ENCODE data around the gene TRAPPC10. TPM values are rescaled to one million over a fixed set of nuclear protein-coding genes. Genes with fewer than 3 reads are reported as not detected.
A peak's percentile ranks its signal among the peaks of the same experiment; 100 is the strongest.
"Not testable (repeated sequence)": the region's sequence is repeated elsewhere in the genome, so short reads cannot be mapped to it uniquely, and the experiment has no call there.

Gene TRAPPC10
- total RNA-seq, 1 experiment from 2014 or later = 28.8 TPM

DNA sequence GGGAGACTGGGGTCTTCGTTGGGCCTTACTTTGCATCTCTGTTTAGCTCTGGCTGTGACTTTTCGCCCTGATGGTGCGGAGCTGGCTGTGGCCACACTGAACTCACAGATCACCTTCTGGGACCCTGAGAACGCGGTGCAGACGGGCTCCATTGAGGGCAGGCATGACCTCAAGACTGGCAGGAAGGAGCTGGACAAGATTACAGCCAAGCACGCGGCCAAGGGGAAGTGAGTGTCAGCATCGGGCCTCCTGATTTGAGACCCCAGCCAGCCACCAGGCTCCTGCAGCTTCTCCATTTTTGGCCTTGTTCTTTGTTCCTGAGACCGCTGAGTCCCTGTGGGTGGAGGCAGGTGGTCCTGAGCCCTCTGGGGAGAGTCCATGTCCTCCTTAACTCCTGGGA is 110.0 kb downstream of the TRAPPC10 start:
- H3K27ac Mint-ChIP-seq (ENCODE audit: unreplicated experiment); H3K4me1 Mint-ChIP-seq (ENCODE audit: low read depth, unreplicated experiment); H3K36me3 Mint-ChIP-seq (ENCODE audit: insufficient read depth, unreplicated experiment); H3K4me3 Mint-ChIP-seq (ENCODE audit: low read depth, unreplicated experiment); DNase-seq; BruUV-seq (replicated peaks); H3K9me3 Mint-ChIP-seq (ENCODE audit: low read depth, unreplicated experiment); H3K27me3 Mint-ChIP-seq (ENCODE audit: unreplicated experiment); intact Hi-C loops (cut with micrococcal nuclease; ENCODE audit: unreplicated experiment); CTCF ChIA-PET: not testable (repeated sequence)

DNA sequence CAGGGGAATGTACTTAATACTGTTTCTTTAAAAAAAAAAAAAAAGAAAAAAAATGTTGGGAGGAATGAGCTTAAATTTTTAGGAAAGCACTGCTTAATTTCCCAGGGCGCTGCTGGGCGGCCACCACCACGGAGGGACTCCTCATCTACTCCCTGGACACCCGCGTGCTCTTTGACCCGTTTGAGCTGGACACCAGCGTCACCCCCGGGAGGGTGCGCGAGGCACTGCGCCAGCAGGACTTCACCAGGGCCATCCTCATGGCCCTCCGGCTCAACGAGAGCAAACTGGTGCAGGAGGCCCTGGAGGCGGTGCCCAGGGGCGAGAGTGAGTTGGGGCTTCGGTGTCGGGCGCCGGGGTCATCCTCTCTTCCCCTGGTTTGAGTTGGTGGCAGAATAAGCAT is 115.7 kb downstream of the TRAPPC10 start:
- H3K9me3 Mint-ChIP-seq (ENCODE audit: low read depth, unreplicated experiment); BruUV-seq (replicated peaks); intact Hi-C loops (cut with micrococcal nuclease; ENCODE audit: unreplicated experiment); H3K4me3 Mint-ChIP-seq (ENCODE audit: low read depth, unreplicated experiment); H3K27me3 Mint-ChIP-seq (ENCODE audit: unreplicated experiment); CTCF ChIA-PET; DNase-seq; H3K4me1 Mint-ChIP-seq (ENCODE audit: low read depth, unreplicated experiment); H3K36me3 Mint-ChIP-seq (ENCODE audit: insufficient read depth, unreplicated experiment); H3K27ac Mint-ChIP-seq (ENCODE audit: unreplicated experiment): not testable (repeated sequence)

DNA sequence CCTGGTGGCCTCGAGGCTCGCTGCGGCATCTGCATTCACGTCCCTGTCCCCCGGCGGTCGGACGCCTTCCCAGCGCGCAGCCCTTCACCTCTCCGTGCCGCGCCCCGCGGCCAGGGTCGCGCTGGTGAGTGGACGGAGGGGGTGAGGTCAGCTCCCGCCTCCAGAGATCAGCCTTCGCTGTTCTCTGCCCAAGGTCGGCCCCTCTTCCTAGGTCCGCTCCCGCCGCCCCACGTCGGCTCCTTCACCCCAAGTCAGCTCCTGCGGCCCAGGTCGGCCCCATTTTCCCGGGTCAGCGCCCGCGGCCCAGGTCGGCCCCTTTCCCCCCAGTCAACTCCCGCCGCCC is 121.6 kb downstream of the TRAPPC10 start:
- TSS peak; percentile 77 for BruUV-seq (replicated peaks)
- CTCF ChIA-PET; H3K9me3 Mint-ChIP-seq (ENCODE audit: low read depth, unreplicated experiment); H3K36me3 Mint-ChIP-seq (ENCODE audit: insufficient read depth, unreplicated experiment); H3K27me3 Mint-ChIP-seq (ENCODE audit: unreplicated experiment); H3K27ac Mint-ChIP-seq (ENCODE audit: unreplicated experiment); H3K4me1 Mint-ChIP-seq (ENCODE audit: low read depth, unreplicated experiment); intact Hi-C loops (cut with micrococcal nuclease; ENCODE audit: unreplicated experiment); DNase-seq; H3K4me3 Mint-ChIP-seq (ENCODE audit: low read depth, unreplicated experiment): not testable (repeated sequence)

DNA sequence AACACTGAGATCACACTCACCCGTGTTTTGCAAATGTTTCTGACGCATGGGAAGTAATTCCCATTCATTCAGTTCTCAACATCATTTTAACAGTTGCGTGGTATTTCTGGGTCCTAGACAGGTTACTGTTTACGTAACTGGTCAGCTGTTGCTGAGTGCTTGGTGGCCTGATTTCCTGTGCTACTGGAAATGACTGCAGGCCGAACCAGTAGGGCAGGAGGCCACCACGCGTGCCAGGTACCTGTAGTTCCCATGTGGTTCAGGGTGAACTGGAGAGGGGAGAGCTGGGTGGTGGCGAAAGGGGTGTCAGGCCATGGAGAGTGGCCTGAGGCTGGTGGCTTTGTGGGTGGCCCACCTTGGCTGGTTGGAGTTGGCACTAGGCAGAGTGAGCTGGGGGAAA is 122.6 kb downstream of the TRAPPC10 start:
- H3K27me3 Mint-ChIP-seq (ENCODE audit: unreplicated experiment); BruUV-seq (replicated peaks); intact Hi-C loops (cut with micrococcal nuclease; ENCODE audit: unreplicated experiment); H3K36me3 Mint-ChIP-seq (ENCODE audit: insufficient read depth, unreplicated experiment); H3K9me3 Mint-ChIP-seq (ENCODE audit: low read depth, unreplicated experiment); DNase-seq; CTCF ChIA-PET; H3K27ac Mint-ChIP-seq (ENCODE audit: unreplicated experiment); H3K4me3 Mint-ChIP-seq (ENCODE audit: low read depth, unreplicated experiment); H3K4me1 Mint-ChIP-seq (ENCODE audit: low read depth, unreplicated experiment): not testable (repeated sequence)

DNA sequence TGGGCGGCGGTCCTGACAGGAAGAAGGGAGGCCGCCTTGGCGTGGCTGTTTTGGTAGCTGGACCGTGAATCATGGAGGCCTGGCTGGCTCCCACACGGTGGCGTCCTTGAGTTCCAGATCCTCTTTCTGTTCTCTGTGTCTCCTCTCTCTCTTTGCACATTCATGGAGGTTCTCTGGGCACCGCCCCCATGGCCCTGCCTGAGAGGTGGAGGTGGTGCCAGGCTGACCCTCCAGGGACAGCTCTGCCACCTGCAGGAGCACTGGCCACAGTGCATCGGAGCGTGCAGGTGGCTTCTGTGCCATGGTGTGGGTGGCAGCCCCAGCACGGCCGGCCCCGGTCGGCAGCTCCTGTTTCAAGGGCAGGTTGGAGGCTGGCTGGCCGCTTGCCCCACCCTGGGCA is 125.9 kb downstream of the TRAPPC10 start:
- H3K4me1 Mint-ChIP-seq (ENCODE audit: low read depth, unreplicated experiment); CTCF ChIA-PET; H3K4me3 Mint-ChIP-seq (ENCODE audit: low read depth, unreplicated experiment); intact Hi-C loops (cut with micrococcal nuclease; ENCODE audit: unreplicated experiment); H3K27me3 Mint-ChIP-seq (ENCODE audit: unreplicated experiment); H3K36me3 Mint-ChIP-seq (ENCODE audit: insufficient read depth, unreplicated experiment); H3K9me3 Mint-ChIP-seq (ENCODE audit: low read depth, unreplicated experiment); BruUV-seq (replicated peaks); H3K27ac Mint-ChIP-seq (ENCODE audit: unreplicated experiment): not testable (repeated sequence)
- DNase-seq = peak; percentile 33

DNA sequence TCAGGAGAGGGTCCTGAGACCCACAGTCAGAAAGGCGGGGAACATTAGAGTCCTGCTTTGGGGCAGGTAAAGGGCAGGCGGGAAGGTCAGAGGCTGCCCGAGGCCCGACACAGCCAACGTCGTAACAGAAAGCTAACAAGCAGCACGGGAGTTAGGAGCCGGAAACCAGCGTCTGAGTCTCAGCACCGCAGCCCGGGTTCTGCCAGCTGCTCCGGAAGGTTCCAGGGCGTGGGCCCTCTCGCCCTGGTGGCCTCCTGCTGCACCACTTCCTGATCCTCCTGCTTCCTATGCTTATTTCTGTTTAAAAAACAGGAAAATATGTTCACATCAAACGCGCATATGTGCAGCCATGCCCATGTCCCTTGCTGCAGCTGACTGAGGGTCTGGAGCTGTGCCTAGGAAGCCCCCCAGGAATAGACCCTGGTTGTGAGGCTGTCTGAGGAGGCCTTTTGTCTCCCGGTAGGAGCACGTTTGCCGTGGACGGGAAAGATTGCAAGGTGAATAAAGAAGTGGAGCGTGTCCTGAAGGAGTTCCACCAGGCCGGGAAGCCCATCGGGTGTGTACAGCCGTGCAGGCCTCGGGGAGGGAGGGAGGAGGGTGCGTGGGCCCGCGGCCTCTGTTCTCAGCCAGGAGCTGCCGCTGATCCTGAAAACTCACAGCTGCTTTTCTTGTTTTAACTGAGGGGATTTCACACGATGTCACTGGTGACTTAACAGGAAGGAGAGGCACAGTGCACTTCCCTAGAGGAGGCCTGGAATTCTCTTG is 127.9 kb downstream of the TRAPPC10 start:
- intact Hi-C loops (cut with micrococcal nuclease; ENCODE audit: unreplicated experiment); H3K27me3 Mint-ChIP-seq (ENCODE audit: unreplicated experiment); H3K36me3 Mint-ChIP-seq (ENCODE audit: insufficient read depth, unreplicated experiment); H3K4me3 Mint-ChIP-seq (ENCODE audit: low read depth, unreplicated experiment); H3K27ac Mint-ChIP-seq (ENCODE audit: unreplicated experiment); H3K4me1 Mint-ChIP-seq (ENCODE audit: low read depth, unreplicated experiment); CTCF ChIA-PET; H3K9me3 Mint-ChIP-seq (ENCODE audit: low read depth, unreplicated experiment); BruUV-seq (replicated peaks); DNase-seq: not testable (repeated sequence)

DNA sequence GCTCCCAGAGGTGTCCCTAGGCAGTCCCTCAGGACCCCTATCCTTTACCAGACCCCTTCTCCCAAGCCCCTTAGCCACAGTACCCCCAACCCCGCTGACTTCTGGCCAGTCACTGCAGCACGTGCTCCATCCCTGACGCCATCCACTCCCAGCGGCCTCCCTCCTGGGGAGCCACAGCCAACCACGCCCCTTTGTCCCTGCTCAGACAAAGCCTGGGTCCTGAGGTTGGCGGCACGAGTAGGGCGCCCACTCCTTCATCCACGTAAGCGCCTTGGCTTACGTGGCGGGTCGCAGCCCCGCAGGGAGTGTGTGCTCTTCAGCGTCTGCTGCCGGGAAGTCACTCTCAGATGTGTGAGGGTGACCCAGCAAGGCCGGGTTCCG is 128.4 kb downstream of the TRAPPC10 start:
- H3K4me1 Mint-ChIP-seq (ENCODE audit: low read depth, unreplicated experiment); CTCF ChIA-PET; H3K27ac Mint-ChIP-seq (ENCODE audit: unreplicated experiment); H3K9me3 Mint-ChIP-seq (ENCODE audit: low read depth, unreplicated experiment); intact Hi-C loops (cut with micrococcal nuclease; ENCODE audit: unreplicated experiment); H3K4me3 Mint-ChIP-seq (ENCODE audit: low read depth, unreplicated experiment); H3K36me3 Mint-ChIP-seq (ENCODE audit: insufficient read depth, unreplicated experiment); BruUV-seq (replicated peaks); DNase-seq; H3K27me3 Mint-ChIP-seq (ENCODE audit: unreplicated experiment): not testable (repeated sequence)

DNA sequence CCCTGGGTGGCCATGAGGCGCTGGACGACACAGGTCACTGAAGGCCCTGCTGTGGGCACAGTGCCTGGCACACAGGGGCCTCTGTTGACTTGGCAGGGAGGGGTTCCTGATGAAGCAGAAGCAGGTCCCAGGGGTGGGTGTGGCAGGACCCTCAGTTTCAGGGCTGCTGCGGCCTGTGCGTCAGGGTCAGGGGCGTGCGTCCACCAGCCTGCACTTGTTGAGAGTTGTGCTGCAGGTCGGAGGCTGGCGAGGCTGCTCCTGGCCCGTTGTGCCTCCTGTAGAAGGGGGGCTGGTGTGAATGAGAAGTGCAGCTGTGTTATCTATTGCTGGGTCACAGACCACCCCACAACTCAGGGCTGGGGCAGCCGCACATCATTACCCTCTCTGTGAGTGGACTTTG is 130.4 kb downstream of the TRAPPC10 start:
- H3K27ac Mint-ChIP-seq (ENCODE audit: unreplicated experiment); CTCF ChIA-PET; H3K4me1 Mint-ChIP-seq (ENCODE audit: low read depth, unreplicated experiment); intact Hi-C loops (cut with micrococcal nuclease; ENCODE audit: unreplicated experiment); DNase-seq; H3K27me3 Mint-ChIP-seq (ENCODE audit: unreplicated experiment); H3K9me3 Mint-ChIP-seq (ENCODE audit: low read depth, unreplicated experiment); H3K36me3 Mint-ChIP-seq (ENCODE audit: insufficient read depth, unreplicated experiment); BruUV-seq (replicated peaks); H3K4me3 Mint-ChIP-seq (ENCODE audit: low read depth, unreplicated experiment): not testable (repeated sequence)

DNA sequence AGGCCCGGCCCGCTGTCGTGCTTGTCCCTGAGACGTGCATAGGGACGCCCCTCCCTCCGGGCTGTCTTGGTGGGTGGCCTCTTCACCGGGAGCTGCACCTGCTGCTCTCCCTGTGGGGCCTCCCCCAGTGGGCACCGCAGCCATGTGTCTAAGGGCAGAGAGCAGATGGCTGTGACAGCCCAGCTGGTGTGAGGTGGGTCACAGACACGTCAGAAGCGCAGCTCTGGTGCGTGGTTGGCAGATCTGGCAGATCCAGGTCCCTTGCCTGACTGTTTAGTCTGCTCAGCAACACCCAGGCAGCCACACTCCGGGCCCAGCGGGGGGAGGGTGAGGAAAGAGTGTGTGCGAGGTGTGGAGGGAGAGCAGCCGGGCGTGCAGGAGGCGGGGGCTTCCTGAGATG is 131.3 kb downstream of the TRAPPC10 start:
- BruUV-seq (replicated peaks); H3K36me3 Mint-ChIP-seq (ENCODE audit: insufficient read depth, unreplicated experiment); H3K4me3 Mint-ChIP-seq (ENCODE audit: low read depth, unreplicated experiment); intact Hi-C loops (cut with micrococcal nuclease; ENCODE audit: unreplicated experiment); CTCF ChIA-PET; H3K4me1 Mint-ChIP-seq (ENCODE audit: low read depth, unreplicated experiment); H3K27me3 Mint-ChIP-seq (ENCODE audit: unreplicated experiment); H3K9me3 Mint-ChIP-seq (ENCODE audit: low read depth, unreplicated experiment); H3K27ac Mint-ChIP-seq (ENCODE audit: unreplicated experiment); DNase-seq: not testable (repeated sequence)

DNA sequence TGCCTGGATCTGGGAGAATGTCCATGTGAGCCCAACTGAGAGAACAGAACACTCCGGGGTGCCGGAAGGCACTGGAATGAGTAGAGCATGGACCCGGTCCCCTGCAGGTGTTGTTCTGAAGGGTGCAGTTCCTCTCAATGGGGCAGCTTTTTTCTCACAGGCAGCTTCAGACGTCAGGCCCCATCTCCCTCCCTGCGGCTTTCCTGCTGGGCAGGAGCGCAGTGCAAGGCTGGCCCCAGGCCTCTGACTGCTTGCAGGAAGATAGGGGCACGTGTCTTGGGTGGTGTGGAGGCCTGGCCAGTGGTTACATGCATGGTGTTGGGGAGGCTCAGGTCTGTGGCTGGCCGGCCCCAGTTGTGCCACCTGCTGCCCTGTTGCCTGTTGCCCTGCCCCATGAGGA is 131.9 kb downstream of the TRAPPC10 start:
- H3K4me3 Mint-ChIP-seq (ENCODE audit: low read depth, unreplicated experiment); intact Hi-C loops (cut with micrococcal nuclease; ENCODE audit: unreplicated experiment); BruUV-seq (replicated peaks); H3K27me3 Mint-ChIP-seq (ENCODE audit: unreplicated experiment); H3K4me1 Mint-ChIP-seq (ENCODE audit: low read depth, unreplicated experiment); H3K27ac Mint-ChIP-seq (ENCODE audit: unreplicated experiment); DNase-seq; H3K36me3 Mint-ChIP-seq (ENCODE audit: insufficient read depth, unreplicated experiment); CTCF ChIA-PET; H3K9me3 Mint-ChIP-seq (ENCODE audit: low read depth, unreplicated experiment): not testable (repeated sequence)

All from Calu3 (cell line).